ENCODE measurements around the gene NFIB. TPM values are rescaled to one million over a fixed set of nuclear protein-coding genes. Genes with fewer than 3 reads are reported as not detected.

The NFIB gene
- total RNA-seq, 1 experiment from 2014 or later, result 14.3 TPM

- H2BK15ac ChIP-seq (ENCODE audit: low read depth, low read length), result no peak overlapping the region
- DNase-seq, result no peak
- H4K5ac ChIP-seq (ENCODE audit: insufficient read length, low read depth, low read length), result no peak overlapping the region
- no peak overlapping the region for H3K56ac ChIP-seq (ENCODE audit: insufficient read length, low read depth, low read length)
- H4K91ac ChIP-seq (ENCODE audit: insufficient read length, low read depth, low read length), result no peak overlapping the region
- no peak overlapping the region for H2BK20ac ChIP-seq (ENCODE audit: low read depth, low read length, poor library complexity, severe bottlenecking)
- no peak overlapping the region for H2AFZ ChIP-seq (ENCODE audit: low read length)
- TF ChIP-seq CTCF (conservative IDR thresholded peaks at IDR 0.05), result no peak
- H3K79me1 ChIP-seq (ENCODE audit: insufficient read depth, low read depth, low read length, poor library complexity, severe bottlenecking), result no peaks in the 10 kb centered on the region
- Mint-ChIP-seq H3K36me3 (ENCODE audit: insufficient read depth in 1 of 3, low read depth in 3 of 3) (no peaks in the 10 kb centered on the region), H3K9me3 (no peaks in the 10 kb centered on the region), H3K27me3 (ENCODE audit: low read depth) (peaks cover 14% of the 10 kb centered on the region), H3K4me3 (no peak overlapping the region), H3K27ac (no peak overlapping the region), H3K4me1 (peaks cover 35% of the 10 kb centered on the region in 2 experiments)
- no peak overlapping the region for H2BK12ac ChIP-seq (ENCODE audit: insufficient read length, low read depth, low read length)
- no peaks in the 10 kb centered on the region for H3K23me2 ChIP-seq (ENCODE audit: insufficient read length, low read depth, low read length, poor library complexity, severe bottlenecking)
- no peaks in the 10 kb centered on the region for H3K79me2 ChIP-seq (ENCODE audit: insufficient read depth, low read length)
- no peak overlapping the region for H3K23ac ChIP-seq (ENCODE audit: insufficient read length, low read depth, low read length)
- no peak overlapping the region for H2BK120ac ChIP-seq (ENCODE audit: low read depth, low read length, poor library complexity, severe bottlenecking)
- no peak overlapping the region for H3K27ac ChIP-seq (ENCODE audit: insufficient read length, low read depth, low read length)
- no peak overlapping the region for H3T11ph ChIP-seq (ENCODE audit: low read length)
- no CpG with 5 or more reads among the region's 2 CpGs for WGBS (ENCODE audit: extremely low coverage, insufficient read length, low lambda C conversion rate)
- H3K4ac ChIP-seq (ENCODE audit: low read depth, low read length), result no peak overlapping the region
- no peak overlapping the region for H3K4me2 ChIP-seq (ENCODE audit: insufficient read depth, insufficient read length, low read length)
- peaks cover 2% of the 10 kb centered on the region; the same call in 1 of the 2 replicates for H3K4me1 ChIP-seq (ENCODE audit: insufficient read depth, low read length)
- H3K9ac ChIP-seq (ENCODE audit: extremely low read depth, insufficient read length, low read length), result no peak overlapping the region
- no peaks in the 10 kb centered on the region for H3K9me3 ChIP-seq (ENCODE audit: control insufficient read depth, low read depth, low read length)
- H3K27me3 ChIP-seq (ENCODE audit: insufficient read depth, low read length), result no peaks in the 10 kb centered on the region; the same call in 1 of the 2 replicates
- H2AK5ac ChIP-seq (ENCODE audit: insufficient read length, low read length), result no peak overlapping the region
- H4K20me1 ChIP-seq (ENCODE audit: control insufficient read depth, insufficient read depth, insufficient read length), result no peaks in the 10 kb centered on the region
- H3K14ac ChIP-seq (ENCODE audit: insufficient read depth, low read length), result no peak overlapping the region
- no peak overlapping the region for H3K18ac ChIP-seq (ENCODE audit: insufficient read length, low read depth, low read length)
- no peak overlapping the region for H4K8ac ChIP-seq (replicated peaks; ENCODE audit: insufficient read length, low read depth, low read length)
- no peak overlapping the region for H2BK5ac ChIP-seq (ENCODE audit: insufficient read length, low read length)
These were observed 44.6 kb upstream of the NFIB start for GRCh38 chr9:14358523-14358922.

Measured in H9 (cell line).